Measurements from ENCODE around the gene PTPRD. TPM values are rescaled to one million over a fixed set of nuclear protein-coding genes. Genes with fewer than 3 reads are reported as not detected.

PTPRD gene
- total RNA-seq, 4 donors from 2014 or later = 0.72 to 8.0 (median 3.0) TPM

- no peak for DNase-seq (ENCODE audit: low spot score in 2 of 2)
- H3K4me3 ChIP-seq (ENCODE audit: low read depth, poor library complexity, severe bottlenecking) = no peak overlapping the region
- intact Hi-C loops (cut with DNase I; ENCODE audit: low total_unique reads) = no loop called here
- TF ChIP-seq CTCF (IDR thresholded peaks at IDR 0.05) (no peak), POLR2A (IDR thresholded peaks at IDR 0.05) (no peak)
- WGBS, 2 donors = 20% methylated on average over 8 of the region's 8 CpGs
Measured at GRCh38 chr9:10268531-10269485, 344.0 kb downstream of the PTPRD start.

- WGBS, 2 donors = 55 to 68% methylated on average over 2 of the region's 2 CpGs
- TF ChIP-seq POLR2A (IDR thresholded peaks at IDR 0.05) (no peak), CTCF (IDR thresholded peaks at IDR 0.05) (no peak)
- intact Hi-C loops (cut with DNase I; ENCODE audit: low total_unique reads) = no loop called here
- DNase-seq (ENCODE audit: low spot score in 2 of 2) = no peak
- no peak overlapping the region for H3K4me3 ChIP-seq (ENCODE audit: low read depth, poor library complexity, severe bottlenecking)
Measured at GRCh38 chr9:10265153-10265631, 347.6 kb downstream of the PTPRD start.

GRCh38 chr9:10260501-10260900 lies 352.3 kb downstream of the PTPRD start:
- intact Hi-C loops (cut with DNase I; ENCODE audit: low total_unique reads) = no loop called here
- WGBS, 2 donors = 68 to 76% methylated on average over 1 of the region's 1 CpG
- H3K4me3 ChIP-seq (ENCODE audit: low read depth, poor library complexity, severe bottlenecking) = no peak overlapping the region
- no peak for TF ChIP-seq CTCF (IDR thresholded peaks at IDR 0.05)
- no peak for TF ChIP-seq POLR2A (IDR thresholded peaks at IDR 0.05)
- DNase-seq (ENCODE audit: low spot score in 2 of 2) = no peak

GRCh38 chr9:10259668-10260067 lies 353.1 kb downstream of the PTPRD start:
- TF ChIP-seq CTCF (IDR thresholded peaks at IDR 0.05) = no peak
- no peak for TF ChIP-seq POLR2A (IDR thresholded peaks at IDR 0.05)
- 77% methylated on average over 4 of the region's 4 CpGs for WGBS, 2 donors
- H3K4me3 ChIP-seq (ENCODE audit: low read depth, poor library complexity, severe bottlenecking) = no peak overlapping the region
- intact Hi-C loops (cut with DNase I; ENCODE audit: low total_unique reads) = no loop called here
- DNase-seq (ENCODE audit: low spot score in 2 of 2) = no peak

- no peak for DNase-seq (ENCODE audit: low spot score in 2 of 2)
- no peak overlapping the region for H3K4me3 ChIP-seq (ENCODE audit: low read depth, poor library complexity, severe bottlenecking)
- TF ChIP-seq CTCF (IDR thresholded peaks at IDR 0.05) (no peak), POLR2A (IDR thresholded peaks at IDR 0.05) (no peak)
- 82 to 88% methylated on average over 4 of the region's 4 CpGs for WGBS, 2 donors
- intact Hi-C loops (cut with DNase I; ENCODE audit: low total_unique reads) = no loop called here
Measured at GRCh38 chr9:10255758-10256157, 357.0 kb downstream of the PTPRD start.
